Heart right ventricle (tissue), 16 donors: ENCODE data around the gene TNFRSF14. TPM values are rescaled to one million over a fixed set of nuclear protein-coding genes. Genes with fewer than 3 reads are reported as not detected.
A peak's percentile ranks its signal among the peaks of the same experiment; 100 is the strongest.

ENCODE experiments used
- ATAC-seq, 8 donors: fragments of 200-7000 bp; cut with Tn5 transposase; one replicate each; pipeline ENCODE4 v1.9.1; 2020; ENCODE audit warnings: mild to moderate bottlenecking in 8 of 8, moderate library complexity in 8 of 8, moderate number of reproducible peaks in 1 of 8
- DNase-seq, 2 donors: peaks; one replicate each; pipeline ENCODE4 v3.0.0-alpha.2; 2020
- H3K27ac ChIP-seq, 10 donors: fragments of 200-600 bp; sonication (generic) in 2 of 10; one replicate each; pipeline versions ENCODE4 v1.5.0 to v1.8.0; 2020 to 2022; ENCODE audit warnings: mild to moderate bottlenecking in 3 of 10
- H3K27me3 ChIP-seq, 7 donors: fragments of 200-600 bp; one replicate each; pipeline ENCODE4 v1.8.0; 2021 to 2022; ENCODE audit warnings: mild to moderate bottlenecking in 2 of 7
- H3K36me3 ChIP-seq, 9 donors: fragments of 200-600 bp; sonication (generic) in 1 of 9; one replicate each; pipeline versions ENCODE4 v1.5.0 to v1.8.0; 2020 to 2022; ENCODE audit warnings: mild to moderate bottlenecking in 2 of 9
- H3K4me1 ChIP-seq, 9 donors: fragments of 200-600 bp; sonication (generic) in 1 of 9; one replicate each; pipeline versions ENCODE4 v1.5.0 to v1.8.0; 2020 to 2022; ENCODE audit warnings: mild to moderate bottlenecking in 4 of 9
- H3K4me3 ChIP-seq, 10 donors: fragments of 200-600 bp; sonication (generic) in 2 of 10; one replicate each; pipeline versions ENCODE4 v1.5.0 to v1.8.0; 2020 to 2022; ENCODE audit warnings: mild to moderate bottlenecking in 7 of 10, moderate library complexity in 2 of 10
- H3K9me3 ChIP-seq, 11 donors: fragments of 200-600 bp in 10 of 11; sonication (generic) in 2 of 11; one replicate each; pipeline versions ENCODE4 v1.5.0 to v1.8.0; 2013 to 2022; ENCODE audit warnings: mild to moderate bottlenecking in 2 of 11, control low read depth in 1 of 11, moderate library complexity in 1 of 11
- CTCF ChIP-seq, 9 donors: fragments of 200-600 bp; sonication (generic) in 2 of 9; IDR thresholded peaks; one replicate each; pipeline versions ENCODE4 v1.5.0 to v1.8.0; 2021 to 2022; ENCODE audit warnings: antibody characterized with exemption in 9 of 9, mild to moderate bottlenecking in 5 of 9, moderate library complexity in 1 of 9
- WGBS, 2 donors: extraction: QIAGEN DNeasy Blood & Tissue Kit; methylation state at CpG; one replicate each; pipeline ENCODE4 v1.1.7; 2013; ENCODE audit warnings: inconsistent platforms in 1 of 2; 5-methylcytosine and 5-hydroxymethylcytosine counted together
- intact Hi-C, 10 donors: fragments of 100-400 bp; cut with DNase I; formaldehyde crosslinking; loops; one replicate each; pipeline versions ENCODE4 v1.11.1 to v1.14.2; 2022
- polyA plus RNA-seq, 2 donors: library from polyadenylated mRNA; stranded (reverse); fragments of 200-250 nt; gene quantifications; one replicate each; pipeline ENCODE4 v1.2.3, GENCODE V29; 2013
- total RNA-seq, 10 donors: library from RNA; stranded (reverse); fragmentation: NEBNext Ultra II Directional in 3 of 10; extraction: Animal tissue kit (Norgen Biotek cat#: 25700) in 3 of 10; gene quantifications; one replicate each; pipeline versions ENCODE4 v1.2.1 to v1.2.4, GENCODE V29; 2021 to 2023
- donor health status: Arrhythmogenic right ventricular cardiomyopathy.
- donor health status: ischemic (EF 13 %, LVEDD 7.1; RV severe dilation, severe dysfunction).
- donor health status: healthy with polysubstance abuse.
- donor health status: DM: no; HTN: yes; CAD: no.
- donor health status: DM: no; HTN: no; CAD: no.
- donor health status: ischemic (EF 25% LVEDD 6.9; RV normal size, moderate dysfunction).
- donor health status: ischemic (EF 25% LVEDD 5.7; RV mildly dilated, moderate dysfunction).
- donor health status: healthy.
- donor health status: DM: yes; HTN: yes; CAD: no.
- donor health status: Ischemic cardiomyopathy.
- donor health status: ischemic (EF 35%, LVEDD 5.7; RV mildly dilated, moderate dysfunction).
- donor health status: nonischemic (EF 11% LVEDD 7.7; RV severe dilation, severe dysfunction).
- donor health status: DM: yes; HTN: yes; CAD: no.
- donor health status: PGD.
- donor health status: ischemic (EF 29% LVEDD 5.4; RV normal size, mild dysfunction).
- donor health status: nonischemic (EF 23%, LVEDD 6.1; RV moderate dilation, normal function).

Gene TNFRSF14
- total and polyA plus RNA-seq, 12 donors = 7.5 to 59.6 (median 14.7) TPM

GRCh38 chr1:2561898-2562895 is 6.0 kb downstream of the TNFRSF14 start:
- peak in 1 of 8 donors; percentile 4 for ATAC-seq
- 90% methylated on average over 24 of the region's 24 CpGs for WGBS, 2 donors
- peak in 7 of 9 donors; percentile 17 to 55 (median 31) for TF ChIP-seq CTCF (IDR thresholded peaks at IDR 0.05)

GRCh38 chr1:2563205-2563604 is 7.0 kb downstream of the TNFRSF14 start:
- no peak for TF ChIP-seq CTCF (IDR thresholded peaks at IDR 0.05)
- Histone ChIP-seq H3K27me3 (peaks cover 0 to 22% (median 0%) of the 10 kb centered on the region in 7 donors), H3K27ac (no peak overlapping the region), H3K9me3 (no peaks in the 10 kb centered on the region), H3K4me1 (peaks cover 0 to 9% (median 3%) of the 10 kb centered on the region in 9 donors), H3K36me3 (peaks cover 0 to 57% (median 4%) of the 10 kb centered on the region in 9 donors), H3K4me3 (no peak overlapping the region)
- 86 to 90% methylated on average over 18 of the region's 18 CpGs for WGBS, 2 donors
- intact Hi-C loops = no loop called here
- DNase-seq (no peak), ATAC-seq (no peak)

More at GRCh38 chr1:2561898-2562895, 6.0 kb downstream of the TNFRSF14 start:
- no peak for DNase-seq
- intact Hi-C loops = no loop called here
- Histone ChIP-seq H3K9me3 (no peaks in the 10 kb centered on the region), H3K36me3 (peaks cover 0 to 64% (median 4%) of the 10 kb centered on the region in 9 donors), H3K27ac (no peak overlapping the region), H3K4me1 (peaks cover 4 to 20% (median 13%) of the 10 kb centered on the region in 9 donors), H3K27me3 (peaks cover 0 to 18% (median 0%) of the 10 kb centered on the region in 7 donors), H3K4me3 (no peak overlapping the region)

- Histone ChIP-seq H3K27me3 (peaks cover 0 to 22% (median 0%) of the 10 kb centered on the region in 7 donors), H3K27ac (no peak overlapping the region), H3K36me3 (peaks cover 0 to 48% (median 2%) of the 10 kb centered on the region in 9 donors), H3K9me3 (no peaks in the 10 kb centered on the region), H3K4me1 (no peaks in the 10 kb centered on the region), H3K4me3 (no peak overlapping the region)
- ATAC-seq (no peak), DNase-seq (no peak)
- no peak for TF ChIP-seq CTCF (IDR thresholded peaks at IDR 0.05)
- intact Hi-C loops = no loop called here
- 77 to 85% methylated on average over 20 of the region's 20 CpGs for WGBS, 2 donors
These were observed 8.0 kb downstream of the TNFRSF14 start for GRCh38 chr1:2564006-2564814.

- WGBS, 2 donors = 32 to 34% methylated on average over 14 of the region's 14 CpGs
- peaks cover 0 to 41% (median 0%) of the 10 kb centered on the region in 9 donors for H3K36me3 ChIP-seq
- H3K4me3 ChIP-seq = no peak overlapping the region
- no peaks in the 10 kb centered on the region for H3K9me3 ChIP-seq
- DNase-seq = no peak
- no peaks in the 10 kb centered on the region for H3K4me1 ChIP-seq
- no peak for TF ChIP-seq CTCF (IDR thresholded peaks at IDR 0.05)
- intact Hi-C loops = no loop called here
- H3K27ac ChIP-seq = no peak overlapping the region
- peaks cover 0 to 22% (median 0%) of the 10 kb centered on the region in 7 donors for H3K27me3 ChIP-seq
- ATAC-seq = no peak
These were observed 8.7 kb downstream of the TNFRSF14 start for GRCh38 chr1:2564815-2565374.
